ENCODE data around the gene NRL.

GRCh38 chr14:24157331-24157730 is 42.6 kb upstream of the NRL start:
- TF ChIP-seq CTCF (IDR thresholded peaks at IDR 0.05) (no peak), EZH2 (IDR thresholded peaks at IDR 0.05) (no peak), EZH2phosphoT487 (IDR thresholded peaks at IDR 0.05) (no peak)
